PC-9 (cell line): ENCODE measurements around the gene CD36. TPM values are rescaled to one million over a fixed set of nuclear protein-coding genes. Genes with fewer than 3 reads are reported as not detected.

Experiments used
- BruUV-seq: library from RNA; stranded (reverse); fragments of 400-500 nt; replicated peaks from 2 replicates; lab custom pipeline; 2021; lab: Mats Ljungman, UMichigan
- CTCF ChIA-PET: fragments of 300-600 bp; sonication (Branson Sonifier 250); formaldehyde crosslinking; loops from one replicate; lab custom pipeline; 2022; ENCODE audit warnings: antibody characterized with exemption; lab: Charles Lee
- POLR2A ChIA-PET: fragments of 300-600 bp; sonication (Branson Sonifier 250); formaldehyde crosslinking; loops from one replicate; lab custom pipeline; 2022; ENCODE audit warnings: antibody characterized with exemption; ENCODE audit not compliant: unreplicated experiment; lab: Charles Lee
- DNase-seq, 2 experiments: peaks; one replicate each; pipeline versions ENCODE4 v3.0.0 to v3.0.0-alpha.2; 2015 to 2022; ENCODE audit warnings: mixed read lengths in 1 of 2
- H2AFZ ChIP-seq: fragments of 200-600 bp; sonication (generic); 2 replicates; pipeline ENCODE4 v1.8.1; 2017; ENCODE audit warnings: antibody characterized with exemption
- H3F3A ChIP-seq: fragments of 200-600 bp; sonication (generic); 2 replicates; pipeline ENCODE4 v1.8.1; 2017; ENCODE audit warnings: antibody characterized with exemption, mild to moderate bottlenecking, low read depth; ENCODE audit not compliant: insufficient read depth
- H3K27ac ChIP-seq: fragments of 200-600 bp; sonication (generic); 2 replicates; pipeline ENCODE4 v1.6.1; 2016; ENCODE audit warnings: mixed run types
- H3K27me3 ChIP-seq: fragments of 200-600 bp; sonication (generic); 2 replicates; pipeline ENCODE4 v1.6.1; 2016; ENCODE audit warnings: low read depth, mixed run types; ENCODE audit not compliant: insufficient read depth
- H3K36me3 ChIP-seq: fragments of 200-600 bp; sonication (generic); 2 replicates; pipeline ENCODE4 v1.6.1; 2016; ENCODE audit warnings: low read depth, mixed run types
- H3K4me1 ChIP-seq: fragments of 200-600 bp; sonication (generic); replicated peaks from 2 replicates; pipeline ENCODE4 v1.6.1; 2016; ENCODE audit warnings: mixed run types; ENCODE audit not compliant: insufficient read depth
- H3K4me2 ChIP-seq: fragments of 200-600 bp; sonication (generic); 2 replicates; pipeline ENCODE4 v1.6.1; 2017; ENCODE audit warnings: mixed run types
- H3K4me3 ChIP-seq: fragments of 200-600 bp; sonication (generic); 2 replicates; pipeline ENCODE4 v1.6.1; 2016; ENCODE audit warnings: mixed run types
- H3K79me2 ChIP-seq: fragments of 200-600 bp; sonication (generic); 2 replicates; pipeline ENCODE4 v1.6.1; 2017; ENCODE audit warnings: low read depth, mixed run types
- H3K9me2 ChIP-seq: fragments of 200-600 bp; sonication (generic); 2 replicates; pipeline ENCODE4 v1.8.1; 2017; ENCODE audit warnings: mild to moderate bottlenecking; ENCODE audit not compliant: insufficient read depth
- H3K9me3 ChIP-seq: fragments of 200-600 bp; sonication (generic); 2 replicates; pipeline ENCODE4 v1.8.1; 2016; ENCODE audit warnings: low read depth; ENCODE audit not compliant: insufficient read depth
- H4K20me1 ChIP-seq: fragments of 200-600 bp; sonication (generic); 2 replicates; pipeline ENCODE4 v1.8.1; 2017; ENCODE audit not compliant: insufficient read depth
- CTCF ChIP-seq: fragments of 200-600 bp; sonication (generic); conservative IDR thresholded peaks from 2 replicates; pipeline ENCODE4 v1.6.1; 2017; ENCODE audit warnings: mixed run types, antibody characterized with exemption, mild to moderate bottlenecking, moderate library complexity
- EZH2 ChIP-seq: fragments of 200-600 bp; sonication (generic); IDR thresholded peaks from 2 replicates; pipeline ENCODE4 v1.8.0; 2017; ENCODE audit warnings: antibody characterized with exemption, low read depth
- intact Hi-C: fragments of 100-400 bp; cut with micrococcal nuclease; formaldehyde crosslinking; loops from one replicate; pipeline ENCODE4 v1.10.0; 2022; ENCODE audit not compliant: unreplicated experiment
- total RNA-seq: library from RNA; stranded (reverse); gene quantifications from 2 replicates; pipeline ENCODE4 v1.2.3, GENCODE V29; 2021

The CD36 gene
- total RNA-seq, 1 experiment from 2014 or later: 0.28 TPM

GRCh38 chr7:80604436-80604835 lies 34.0 kb upstream of the CD36 start:
- no peaks in the 10 kb centered on the region for H4K20me1 ChIP-seq
- H3K4me1 ChIP-seq: no peaks in the 10 kb centered on the region
- no peak overlapping the region for H3K4me3 ChIP-seq
- peaks cover 5% of the 10 kb centered on the region; the same call in 1 of the 2 replicates for H3K9me2 ChIP-seq
- CTCF ChIA-PET: no interaction called here
- no peak overlapping the region for H2AFZ ChIP-seq
- H3K79me2 ChIP-seq: no peaks in the 10 kb centered on the region
- BruUV-seq: no TSS peak
- no peaks in the 10 kb centered on the region for H3K27me3 ChIP-seq
- TF ChIP-seq CTCF: no peak
- no peak overlapping the region for H3K27ac ChIP-seq
- no peak overlapping the region for H3K4me2 ChIP-seq
- intact Hi-C loops: no loop called here
- no peak for DNase-seq
- H3K36me3 ChIP-seq: no peaks in the 10 kb centered on the region
- POLR2A ChIA-PET: no interaction called here
- H3K9me3 ChIP-seq: 0 out of 2 replicates have a peak, but pooled peaks cover 5% of the 10 kb centered on the region
- no peaks in the 10 kb centered on the region for H3F3A ChIP-seq

GRCh38 chr7:80607136-80607535 lies 31.3 kb upstream of the CD36 start:
- H3F3A ChIP-seq: 0 out of 2 replicates have a peak, but pooled peaks cover 7% of the 10 kb centered on the region
- H3K4me1 ChIP-seq: peaks cover 9% of the 10 kb centered on the region
- no peak overlapping the region for H3K4me3 ChIP-seq
- no peak overlapping the region for H2AFZ ChIP-seq
- H3K9me2 ChIP-seq: no peaks in the 10 kb centered on the region
- intact Hi-C loops: no loop called here
- no peak overlapping the region for H3K4me2 ChIP-seq
- H3K9me3 ChIP-seq: no peaks in the 10 kb centered on the region
- H3K36me3 ChIP-seq: no peaks in the 10 kb centered on the region
- no peaks in the 10 kb centered on the region for H3K27me3 ChIP-seq
- CTCF ChIA-PET: no interaction called here
- BruUV-seq: no TSS peak
- DNase-seq: no peak
- H3K79me2 ChIP-seq: no peaks in the 10 kb centered on the region
- H4K20me1 ChIP-seq: no peaks in the 10 kb centered on the region
- no peak overlapping the region for H3K27ac ChIP-seq
- no peak for TF ChIP-seq CTCF
- no peak for TF ChIP-seq EZH2
- POLR2A ChIA-PET: no interaction called here

GRCh38 chr7:80608336-80608735 lies 30.1 kb upstream of the CD36 start:
- POLR2A ChIA-PET: no interaction called here
- H3K9me2 ChIP-seq: no peaks in the 10 kb centered on the region
- H3K9me3 ChIP-seq: no peaks in the 10 kb centered on the region
- no peaks in the 10 kb centered on the region for H4K20me1 ChIP-seq
- H3K27me3 ChIP-seq: no peaks in the 10 kb centered on the region
- no peak overlapping the region for H3K4me2 ChIP-seq
- intact Hi-C loops: no loop called here
- H3K4me3 ChIP-seq: no peak overlapping the region
- BruUV-seq: no TSS peak
- H3K4me1 ChIP-seq: peaks cover 19% of the 10 kb centered on the region
- H3K27ac ChIP-seq: no peak overlapping the region
- no peak for DNase-seq
- no peaks in the 10 kb centered on the region for H3K79me2 ChIP-seq
- no peaks in the 10 kb centered on the region for H3K36me3 ChIP-seq
- CTCF ChIA-PET: no interaction called here
- H3F3A ChIP-seq: 0 out of 2 replicates have a peak, but pooled peaks cover 8% of the 10 kb centered on the region
- TF ChIP-seq EZH2: no peak
- TF ChIP-seq CTCF: no peak
- H2AFZ ChIP-seq: no peak overlapping the region
